Neuron (in vitro differentiated cells): ENCODE results near the gene HDDC3.
"Not testable (repeated sequence)": the region's sequence is repeated elsewhere in the genome, so short reads cannot be mapped to it uniquely, and the experiment has no call there.

ENCODE experiments used
- H2AFZ ChIP-seq: one replicate; pipeline ENCODE4 v1.6.1; 2013; ENCODE audit warnings: low read depth, mild to moderate bottlenecking, inconsistent platforms, low read length, moderate library complexity
- H3K27me3 ChIP-seq: one replicate; pipeline ENCODE4 v1.6.1; 2013; ENCODE audit warnings: low read length; ENCODE audit not compliant: insufficient read depth
- H3K36me3 ChIP-seq: one replicate; pipeline ENCODE4 v1.6.1; 2013; ENCODE audit warnings: low read length; ENCODE audit not compliant: insufficient read depth
- H3K4me1 ChIP-seq: one replicate; pipeline ENCODE4 v1.6.1; 2013; ENCODE audit warnings: low read length; ENCODE audit not compliant: insufficient read depth
- H3K4me3 ChIP-seq: 2 replicates; pipeline ENCODE4 v1.5.1; 2013; ENCODE audit warnings: mild to moderate bottlenecking, low read length, moderate library complexity
- H3K9me3 ChIP-seq: one replicate; pipeline ENCODE4 v1.6.1; 2013; ENCODE audit warnings: low read length

HDDC3 gene

DNA sequence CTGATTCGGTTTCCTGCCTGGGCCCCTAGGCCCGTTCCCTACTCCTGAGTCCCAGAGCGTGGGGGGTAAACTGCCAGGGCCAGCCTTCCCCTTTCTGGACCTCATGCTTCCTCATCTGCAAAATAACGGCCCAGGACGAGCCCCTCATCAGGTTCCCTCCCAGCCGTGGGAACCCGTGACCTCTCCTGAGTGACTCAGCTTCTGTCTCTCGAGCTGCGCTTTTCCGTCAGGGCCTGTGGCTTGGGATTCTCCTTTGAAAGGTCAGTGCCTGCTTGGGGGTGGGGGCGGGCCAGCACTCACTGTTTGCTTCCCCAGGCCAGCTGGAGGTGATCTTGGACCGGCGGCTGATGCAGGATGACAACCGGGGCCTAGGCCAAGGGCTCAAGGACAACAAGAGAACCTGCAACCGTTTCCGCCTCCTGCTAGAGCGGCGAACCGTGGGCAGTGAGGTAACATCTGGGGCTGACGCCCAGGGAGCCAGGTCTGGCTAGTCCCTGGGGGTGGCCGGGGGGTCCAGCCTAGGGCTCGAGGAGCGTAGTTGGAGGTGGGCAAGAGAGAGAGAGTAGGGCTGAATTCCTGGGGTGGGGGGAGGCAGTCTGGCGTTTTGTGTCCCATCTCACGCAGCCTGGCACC, 16.4 kb downstream of the HDDC3 start:
- Histone ChIP-seq H2AFZ (no peak overlapping the region), H3K27me3 (no peaks in the 10 kb centered on the region), H3K36me3 (peaks cover 76% of the 10 kb centered on the region), H3K4me1 (no peaks in the 10 kb centered on the region), H3K4me3 (no peak overlapping the region), H3K9me3 (no peaks in the 10 kb centered on the region)

DNA sequence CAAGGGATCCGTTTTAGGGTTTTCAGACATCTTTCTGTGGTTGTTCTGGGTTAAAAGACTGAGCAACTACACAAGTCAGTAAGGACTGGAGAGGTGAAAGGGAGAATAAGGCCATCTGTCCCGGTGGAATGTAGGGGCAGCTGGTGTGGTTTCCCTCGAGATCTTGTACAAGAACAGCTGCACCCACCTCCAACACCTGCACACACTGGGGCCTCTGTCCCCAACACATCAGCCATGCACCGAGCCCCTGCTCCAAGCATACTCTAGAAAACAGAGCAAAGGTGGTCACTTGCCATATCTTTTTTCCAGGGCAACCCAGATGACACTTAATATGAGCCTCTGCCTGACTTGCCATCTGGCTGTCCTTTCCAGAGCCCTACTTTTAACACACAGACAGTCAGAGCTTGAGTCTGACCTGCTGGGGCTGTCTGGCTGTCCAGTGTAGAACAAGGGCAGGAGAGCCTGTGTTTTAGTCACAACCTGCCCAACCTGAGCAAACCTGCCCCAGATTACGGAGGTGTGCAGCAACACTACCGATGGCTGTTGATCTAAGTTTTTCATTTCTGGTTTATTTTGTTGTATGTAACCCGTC, 17.0 kb downstream of the HDDC3 start:
- no peak overlapping the region for H2AFZ ChIP-seq
- no peaks in the 10 kb centered on the region for H3K27me3 ChIP-seq
- no peaks in the 10 kb centered on the region for H3K9me3 ChIP-seq
- peaks cover 79% of the 10 kb centered on the region for H3K36me3 ChIP-seq
- H3K4me3 ChIP-seq, result no peak overlapping the region
- H3K4me1 ChIP-seq, result no peaks in the 10 kb centered on the region

DNA sequence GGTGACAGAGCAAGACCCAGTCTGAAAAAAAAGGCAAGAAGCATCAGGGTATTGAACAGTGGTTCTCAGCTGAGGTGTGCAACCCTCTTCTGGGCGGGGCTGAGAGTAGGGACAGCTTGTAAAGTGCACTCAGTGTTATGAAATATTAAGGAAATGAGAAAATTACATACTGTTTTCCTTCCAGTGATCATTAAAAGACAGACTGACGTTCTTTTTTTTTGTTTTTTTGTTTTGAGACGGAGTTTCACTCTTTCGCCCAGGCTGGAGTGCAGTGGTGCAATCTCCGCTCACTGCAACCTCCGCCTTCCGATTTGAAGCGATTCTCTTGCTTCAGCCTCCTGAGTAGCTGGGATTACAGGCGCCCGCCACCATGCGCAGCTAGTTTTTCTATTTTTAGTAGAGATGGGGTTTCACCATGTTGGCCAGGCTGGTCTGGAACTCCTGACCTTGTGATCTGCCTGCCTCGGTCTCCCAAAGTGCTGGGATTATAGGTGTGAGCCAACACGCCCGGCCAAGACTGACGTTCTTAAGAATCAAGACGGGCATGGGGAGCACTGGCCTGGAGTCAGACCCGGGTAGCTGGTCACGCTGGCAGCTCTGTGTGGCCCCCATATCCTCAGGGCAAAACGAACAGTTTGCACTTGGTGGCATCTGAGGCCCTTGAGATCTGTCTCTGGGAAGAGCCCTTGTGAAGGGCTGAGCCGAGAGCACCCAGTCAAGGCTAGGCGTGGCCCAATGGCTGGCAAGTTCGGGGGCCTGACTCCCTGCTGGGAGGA, 17.9 kb downstream of the HDDC3 start:
- Histone ChIP-seq H3K4me3 (no peak overlapping the region), H3K4me1 (no peaks in the 10 kb centered on the region), H2AFZ (no peak overlapping the region), H3K9me3 (no peaks in the 10 kb centered on the region), H3K27me3 (no peaks in the 10 kb centered on the region), H3K36me3 (peaks cover 71% of the 10 kb centered on the region)

DNA sequence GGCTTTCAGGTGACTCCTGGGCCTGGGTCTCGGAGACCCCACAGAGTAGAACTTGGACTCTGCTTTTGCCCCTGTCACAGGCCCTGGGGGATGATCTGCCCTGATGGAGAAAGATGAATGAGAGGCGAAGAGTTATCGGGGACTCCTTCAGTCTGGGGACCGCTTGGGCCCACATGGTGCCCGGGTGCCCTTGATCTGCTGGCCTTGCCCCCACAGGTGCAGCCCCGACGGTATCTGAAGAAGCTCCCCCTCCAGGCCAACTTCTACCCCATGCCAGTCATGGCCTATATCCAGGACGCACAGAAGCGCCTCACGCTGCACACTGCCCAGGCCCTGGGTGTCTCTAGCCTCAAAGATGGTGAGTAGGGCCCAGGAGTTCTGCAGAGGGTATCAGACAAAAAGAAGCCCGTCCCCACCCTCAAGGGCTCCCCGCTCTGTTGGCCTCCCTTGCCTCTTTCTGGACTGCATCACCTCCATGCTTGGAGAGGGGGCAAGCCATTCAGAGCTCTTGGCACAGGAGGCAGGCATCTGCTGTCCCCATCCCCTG, 18.9 kb downstream of the HDDC3 start:
- Histone ChIP-seq H3K36me3 (peaks cover 71% of the 10 kb centered on the region), H3K4me1 (no peaks in the 10 kb centered on the region), H3K9me3 (no peaks in the 10 kb centered on the region), H3K4me3 (no peak overlapping the region), H3K27me3 (no peaks in the 10 kb centered on the region), H2AFZ (no peak overlapping the region)

DNA sequence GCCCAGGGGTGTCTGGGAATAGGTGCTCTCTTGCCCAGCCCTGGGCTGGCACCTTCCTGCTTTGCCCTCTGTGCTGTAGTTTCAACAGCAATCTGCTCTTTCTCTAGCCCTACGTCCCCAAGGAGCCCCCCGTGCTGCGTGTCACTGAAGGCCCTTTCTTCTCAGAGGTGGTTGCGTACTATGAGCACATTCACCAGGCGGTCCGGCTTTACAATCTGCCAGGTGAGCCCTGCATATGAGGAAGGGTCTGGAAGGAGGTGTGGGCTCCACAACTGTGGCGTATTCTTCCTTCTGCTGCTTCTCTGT, 19.6 kb downstream of the HDDC3 start:
- Histone ChIP-seq H3K9me3 (no peaks in the 10 kb centered on the region), H2AFZ (no peak overlapping the region), H3K4me1 (no peaks in the 10 kb centered on the region), H3K27me3 (no peaks in the 10 kb centered on the region), H3K4me3 (no peak overlapping the region), H3K36me3 (peaks cover 63% of the 10 kb centered on the region)

DNA sequence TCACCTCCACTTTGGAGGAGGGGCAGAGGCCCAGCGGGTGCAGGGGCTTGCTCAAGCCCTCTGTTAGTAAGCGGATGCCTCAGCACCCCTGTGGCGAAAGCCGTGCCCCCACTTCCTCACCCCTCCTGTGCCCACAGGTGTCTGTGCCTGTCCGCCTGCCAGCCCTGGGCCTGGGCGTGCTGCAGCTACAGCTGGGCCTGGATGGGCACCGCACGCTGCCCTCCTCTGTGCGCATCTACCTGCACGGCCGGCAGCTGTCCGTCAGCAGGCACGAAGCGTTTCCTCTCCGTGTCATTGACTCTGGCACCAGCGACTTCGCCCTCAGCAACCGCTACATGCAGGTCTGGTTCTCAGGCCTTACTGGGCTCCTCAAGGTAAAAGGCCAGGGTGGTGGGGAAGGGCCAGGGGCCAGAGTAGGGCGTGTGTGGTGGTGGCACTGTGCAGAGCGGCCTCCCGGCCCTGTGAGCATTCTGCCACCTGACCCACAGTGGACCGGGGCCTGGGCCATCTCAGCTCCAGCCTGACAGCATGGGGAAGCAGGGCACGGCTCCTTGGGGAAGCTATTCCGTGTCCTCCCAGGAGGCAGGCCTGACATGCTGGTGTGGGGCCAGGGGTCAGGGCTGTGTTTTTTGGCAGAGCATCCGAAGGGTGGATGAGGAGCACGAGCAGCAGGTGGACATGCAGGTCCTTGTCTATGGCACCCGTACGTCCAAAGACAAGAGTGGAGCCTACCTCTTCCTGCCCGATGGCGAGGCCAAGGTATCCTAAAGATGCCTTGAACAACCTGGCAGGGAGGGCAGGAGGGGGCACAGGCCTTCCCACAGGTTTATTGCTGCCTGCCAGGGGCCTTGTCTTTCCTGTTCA, 20.2 kb downstream of the HDDC3 start:
- H3K36me3 ChIP-seq, result peaks cover 59% of the 10 kb centered on the region
- H3K9me3 ChIP-seq, result no peaks in the 10 kb centered on the region
- no peaks in the 10 kb centered on the region for H3K27me3 ChIP-seq
- H3K4me1 ChIP-seq, result no peaks in the 10 kb centered on the region
- H2AFZ ChIP-seq, result no peak overlapping the region
- H3K4me3 ChIP-seq, result no peak overlapping the region

DNA sequence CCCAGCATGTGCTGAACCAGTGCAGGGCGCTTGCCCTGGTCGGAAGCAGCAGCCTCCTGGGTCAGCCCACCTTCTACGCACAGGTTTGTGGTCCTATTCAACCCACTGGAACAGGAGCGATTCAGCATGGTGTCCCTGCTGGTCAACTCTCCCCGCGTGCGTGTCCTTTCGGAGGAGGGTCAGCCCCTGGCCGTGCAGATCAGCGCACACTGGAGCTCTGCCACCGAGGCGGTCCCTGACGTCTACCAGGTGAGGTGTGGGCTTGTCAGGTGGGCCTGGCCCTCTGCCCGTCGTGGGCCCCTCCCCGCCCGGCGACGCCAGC, 21.1 kb downstream of the HDDC3 start:
- Histone ChIP-seq H3K36me3 (peaks cover 65% of the 10 kb centered on the region), H3K4me1 (no peaks in the 10 kb centered on the region), H3K27me3 (no peaks in the 10 kb centered on the region), H3K4me3 (no peak overlapping the region), H2AFZ (no peak overlapping the region), H3K9me3 (no peaks in the 10 kb centered on the region)

DNA sequence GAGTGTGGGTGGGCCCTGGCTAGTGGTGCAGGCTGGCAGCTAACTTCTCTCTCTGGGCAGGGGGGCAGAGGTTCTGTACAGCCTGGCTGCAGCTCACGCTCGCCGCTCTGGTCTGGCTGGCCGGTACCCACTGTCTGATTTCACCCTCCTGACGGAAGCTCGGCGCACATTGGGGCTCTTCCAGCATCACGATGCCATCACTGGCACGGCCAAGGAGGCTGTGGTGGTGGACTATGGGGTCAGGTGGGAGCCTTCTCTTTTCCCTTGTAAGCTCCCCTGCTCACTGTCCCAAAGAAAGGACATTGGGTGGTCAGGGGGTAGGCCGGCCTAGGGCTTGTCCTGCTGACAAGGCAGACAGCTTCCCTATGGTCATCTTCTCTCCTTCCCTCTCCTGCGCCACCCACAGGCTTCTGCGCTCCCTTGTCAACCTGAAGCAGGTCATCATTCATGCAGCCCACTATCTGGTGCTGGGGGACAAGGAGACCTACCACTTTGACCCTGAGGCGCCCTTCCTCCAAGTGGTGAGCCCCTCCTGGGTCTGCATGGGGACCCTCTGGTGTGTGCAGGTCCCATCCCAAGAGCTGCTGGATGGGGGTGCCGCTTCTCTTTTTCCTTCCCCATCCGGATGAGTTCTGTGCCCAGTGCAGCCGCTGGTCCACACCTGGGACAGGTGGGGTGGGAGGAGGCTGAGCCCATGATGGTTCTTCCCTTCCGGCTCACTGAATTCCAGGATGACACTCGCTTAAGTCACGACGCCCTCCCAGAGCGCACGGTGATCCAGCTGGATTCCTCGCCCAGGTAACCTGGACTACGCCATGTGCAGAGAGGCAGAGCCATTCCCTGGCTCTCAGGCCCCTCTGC, 21.7 kb downstream of the HDDC3 start:
- peaks cover 65% of the 10 kb centered on the region for H3K36me3 ChIP-seq
- no peaks in the 10 kb centered on the region for H3K9me3 ChIP-seq
- no peak overlapping the region for H3K4me3 ChIP-seq
- H3K4me1 ChIP-seq, result no peaks in the 10 kb centered on the region
- H2AFZ ChIP-seq, result no peak overlapping the region
- no peaks in the 10 kb centered on the region for H3K27me3 ChIP-seq

DNA sequence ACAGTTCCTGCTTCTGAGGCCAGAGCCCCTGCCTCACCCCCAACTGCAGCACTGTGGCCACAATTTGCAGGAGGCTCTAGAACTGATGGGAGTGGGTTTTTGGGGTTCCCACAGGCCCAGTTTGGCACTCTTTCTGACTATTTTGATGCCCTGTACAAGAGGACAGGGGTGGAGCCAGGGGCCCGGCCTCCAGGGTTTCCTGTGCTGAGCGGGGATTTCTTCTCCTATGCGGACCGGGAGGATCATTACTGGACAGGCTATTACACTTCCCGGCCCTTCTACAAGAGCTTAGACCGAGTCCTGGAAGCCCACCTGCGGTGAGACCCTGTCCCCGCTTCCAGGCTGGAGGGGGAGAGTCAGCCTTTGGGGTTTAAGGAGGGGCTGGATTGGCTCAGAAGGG, 22.4 kb downstream of the HDDC3 start:
- Histone ChIP-seq H3K36me3 (peaks cover 66% of the 10 kb centered on the region), H2AFZ (no peak overlapping the region), H3K9me3 (no peaks in the 10 kb centered on the region), H3K27me3 (no peaks in the 10 kb centered on the region), H3K4me1 (no peaks in the 10 kb centered on the region), H3K4me3 (no peak overlapping the region)

DNA sequence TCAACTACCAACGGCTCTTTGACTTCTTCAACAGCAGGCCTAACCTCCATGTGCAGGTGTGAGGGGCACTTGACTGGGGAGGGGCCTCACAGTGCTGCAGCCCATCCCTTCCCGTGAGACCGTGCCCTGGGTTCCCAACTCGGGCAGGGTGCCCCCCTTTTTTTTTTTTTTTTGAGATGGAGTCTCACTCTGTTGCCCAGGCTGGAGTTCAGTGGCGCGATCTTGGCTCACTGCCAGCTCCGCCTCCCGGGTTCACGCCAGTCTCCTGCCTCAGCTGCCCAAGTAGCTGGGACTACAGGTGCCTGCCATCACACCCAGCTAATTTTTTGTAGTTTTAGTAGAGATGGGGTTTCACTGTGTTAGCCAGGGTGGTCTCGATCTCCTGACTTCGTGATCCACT, 22.9 kb downstream of the HDDC3 start:
- not testable (repeated sequence) for H2AFZ ChIP-seq, H3K4me1 ChIP-seq, H3K9me3 ChIP-seq, H3K27me3 ChIP-seq, H3K4me3 ChIP-seq
- H3K36me3 ChIP-seq, result peaks cover 63% of the 10 kb centered on the region

DNA sequence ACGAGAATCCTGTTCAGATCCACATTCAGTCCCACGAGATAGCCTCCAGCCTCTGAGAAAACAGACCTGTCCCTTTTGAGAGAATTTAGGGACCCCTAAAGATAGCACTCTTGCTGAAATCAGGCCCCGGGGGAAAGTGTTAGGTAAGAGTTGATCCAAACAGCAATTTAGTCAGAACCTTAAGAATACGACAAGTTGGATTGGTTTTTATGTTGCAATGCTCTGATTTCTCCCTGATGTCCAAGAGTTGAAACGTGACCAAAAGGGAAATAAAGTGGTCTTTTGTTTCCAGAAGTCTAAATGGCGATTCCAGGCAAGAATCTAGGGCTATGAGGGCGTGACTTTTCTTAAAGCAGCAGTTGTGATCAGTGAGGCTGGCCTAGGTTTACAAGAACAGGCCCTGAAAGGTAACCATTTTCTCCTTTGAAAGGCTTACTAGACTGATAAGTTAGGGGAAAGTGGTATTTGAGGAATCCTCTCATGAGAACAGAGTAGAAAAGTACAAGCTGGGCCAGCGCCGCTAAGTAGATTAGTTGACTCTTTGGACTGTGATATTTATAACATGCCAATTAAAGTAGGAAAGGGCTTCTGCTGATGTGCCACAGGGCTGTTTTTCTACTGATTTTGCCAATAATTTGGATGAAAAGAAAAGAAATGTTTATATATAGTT, 24.4 kb downstream of the HDDC3 start:
- H3K4me3 ChIP-seq, result no peak overlapping the region
- H3K27me3 ChIP-seq, result no peaks in the 10 kb centered on the region
- peaks cover 8% of the 10 kb centered on the region for H3K4me1 ChIP-seq
- no peaks in the 10 kb centered on the region for H3K9me3 ChIP-seq
- H3K36me3 ChIP-seq, result peaks cover 54% of the 10 kb centered on the region
- no peak overlapping the region for H2AFZ ChIP-seq

DNA sequence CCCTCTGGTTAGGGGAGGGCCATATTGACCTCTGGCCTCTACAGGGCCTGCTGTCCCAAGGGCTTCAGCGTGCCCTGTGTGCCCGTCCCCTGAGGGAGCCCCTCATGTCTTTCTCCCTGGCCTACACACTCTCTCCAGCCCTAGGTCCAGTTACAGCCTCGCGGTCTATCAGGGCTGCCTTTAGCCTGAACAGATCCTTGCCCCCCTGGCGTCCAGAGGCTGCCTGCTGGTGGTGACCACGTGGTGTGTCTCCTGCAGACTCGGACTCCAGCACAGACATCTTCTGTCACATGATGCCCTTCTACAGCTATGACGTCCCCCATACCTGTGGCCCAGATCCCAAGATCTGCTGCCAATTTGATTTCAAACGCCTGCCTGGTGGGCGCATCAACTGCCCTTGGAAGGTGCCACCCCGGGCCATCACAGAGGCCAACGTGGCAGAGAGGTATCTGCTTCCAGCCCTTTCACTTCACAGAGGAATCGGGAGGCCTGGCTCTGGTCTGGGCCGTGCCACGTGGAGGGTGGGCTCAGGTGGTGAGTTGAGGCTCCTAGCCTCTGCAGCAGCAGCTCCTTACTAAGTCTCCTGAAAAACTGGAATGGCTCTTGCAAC, 25.2 kb downstream of the HDDC3 start:
- Histone ChIP-seq H3K4me1 (peaks cover 8% of the 10 kb centered on the region), H2AFZ (no peak overlapping the region), H3K9me3 (no peaks in the 10 kb centered on the region), H3K36me3 (peaks cover 47% of the 10 kb centered on the region), H3K4me3 (no peak overlapping the region), H3K27me3 (no peaks in the 10 kb centered on the region)
